ENCODE measurements around the gene MLN.

DNA sequence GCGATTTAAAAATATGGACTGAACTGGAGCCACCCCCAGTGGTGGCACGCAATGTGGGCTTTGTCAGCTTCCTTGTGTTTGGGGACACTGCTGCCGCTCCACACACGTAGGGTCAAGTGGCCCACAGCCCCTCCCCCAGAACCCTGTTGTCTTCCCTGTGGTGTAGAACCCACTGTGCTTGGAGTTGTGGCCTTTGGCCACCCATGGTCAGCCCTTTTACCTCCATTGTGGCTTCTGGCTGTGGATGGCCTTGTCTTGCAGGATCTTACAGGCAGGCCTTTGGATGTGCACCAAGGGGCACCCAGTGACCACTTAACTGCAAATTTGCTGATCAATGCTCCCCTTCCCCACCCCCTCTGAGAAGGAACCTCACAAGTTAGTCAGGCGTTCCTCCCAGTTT is 12.9 kb downstream of the MLN start:
- TF ChIP-seq, protein P1, sequence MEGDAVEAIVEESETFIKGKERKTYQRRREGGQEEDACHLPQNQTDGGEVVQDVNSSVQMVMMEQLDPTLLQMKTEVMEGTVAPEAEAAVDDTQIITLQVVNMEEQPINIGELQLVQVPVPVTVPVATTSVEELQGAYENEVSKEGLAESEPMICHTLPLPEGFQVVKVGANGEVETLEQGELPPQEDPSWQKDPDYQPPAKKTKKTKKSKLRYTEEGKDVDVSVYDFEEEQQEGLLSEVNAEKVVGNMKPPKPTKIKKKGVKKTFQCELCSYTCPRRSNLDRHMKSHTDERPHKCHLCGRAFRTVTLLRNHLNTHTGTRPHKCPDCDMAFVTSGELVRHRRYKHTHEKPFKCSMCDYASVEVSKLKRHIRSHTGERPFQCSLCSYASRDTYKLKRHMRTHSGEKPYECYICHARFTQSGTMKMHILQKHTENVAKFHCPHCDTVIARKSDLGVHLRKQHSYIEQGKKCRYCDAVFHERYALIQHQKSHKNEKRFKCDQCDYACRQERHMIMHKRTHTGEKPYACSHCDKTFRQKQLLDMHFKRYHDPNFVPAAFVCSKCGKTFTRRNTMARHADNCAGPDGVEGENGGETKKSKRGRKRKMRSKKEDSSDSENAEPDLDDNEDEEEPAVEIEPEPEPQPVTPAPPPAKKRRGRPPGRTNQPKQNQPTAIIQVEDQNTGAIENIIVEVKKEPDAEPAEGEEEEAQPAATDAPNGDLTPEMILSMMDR (IDR thresholded peaks at IDR 0.05), result no peak
- TF ChIP-seq POLR2AphosphoS5 (IDR thresholded peaks at IDR 0.05), result no peak

Measured in transverse colon (tissue), 4 donors.